Superior temporal gyrus (tissue), 1 donor: Measurements from ENCODE around the gene TUBB2A.

ENCODE experiments used
- DNase-seq: peaks from one replicate; pipeline ENCODE4 v3.0.0-alpha.2; 2016; ENCODE audit errors: extremely low spot score

The TUBB2A gene

DNA sequence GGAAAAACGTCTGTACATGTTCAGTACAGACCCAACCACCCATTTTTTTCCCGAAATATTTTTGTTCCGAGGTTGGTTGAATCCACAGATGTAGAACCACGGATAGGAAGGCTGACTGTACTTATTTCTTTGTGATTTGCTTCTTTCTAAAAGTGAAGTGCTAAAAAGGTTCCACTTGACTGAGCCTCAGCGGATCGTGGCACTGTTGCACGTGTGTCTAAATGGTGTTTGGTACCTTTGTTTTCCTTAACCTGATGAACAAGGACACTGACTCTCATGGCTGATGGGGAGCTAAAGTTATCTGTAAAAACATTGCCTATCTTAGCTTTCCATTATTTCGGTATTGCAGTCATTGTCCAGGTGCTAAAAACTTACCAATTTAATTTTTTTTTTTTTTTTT is 32.7 kb downstream of the TUBB2A start:
- no peak for DNase-seq

- no peak for DNase-seq
These were observed 34.5 kb downstream of the TUBB2A start for GRCh38 chr6:3122823-3123182.

- DNase-seq: no peak
These were observed 36.6 kb downstream of the TUBB2A start for GRCh38 chr6:3120765-3121089.

- DNase-seq: peak; percentile 33
These were observed 38.2 kb downstream of the TUBB2A start for GRCh38 chr6:3119040-3119723.

GRCh38 chr6:3118353-3119039 is 38.8 kb downstream of the TUBB2A start, which contains the start of gene BPHL:
Gene BPHL, plus strand, starts transcription at chr6:3118711. Its CDS starts 30 bp downstream, at chr6:3118741.
- peak; percentile 96 for DNase-seq

DNA sequence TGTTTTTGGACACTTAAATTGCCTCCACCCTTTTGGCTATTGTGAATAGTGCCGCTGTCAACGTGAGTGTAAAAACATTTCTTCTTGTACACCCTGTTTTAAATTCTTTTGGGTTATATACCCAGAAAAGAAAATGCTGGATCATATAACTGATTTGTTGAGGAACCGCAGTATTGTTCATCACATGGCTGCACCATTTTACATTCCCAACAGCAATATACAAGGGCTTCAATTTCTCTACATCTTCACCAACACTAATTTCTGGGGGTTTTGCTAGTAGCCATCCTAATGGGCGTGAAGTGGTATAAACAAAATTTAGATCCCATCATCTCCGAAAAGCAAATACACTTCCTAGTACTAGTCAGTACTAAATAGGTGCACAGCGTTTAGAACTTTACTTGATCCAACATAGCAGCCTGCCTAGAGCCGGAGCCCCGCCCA is 39.4 kb downstream of the TUBB2A start:
- no peak for DNase-seq

DNA sequence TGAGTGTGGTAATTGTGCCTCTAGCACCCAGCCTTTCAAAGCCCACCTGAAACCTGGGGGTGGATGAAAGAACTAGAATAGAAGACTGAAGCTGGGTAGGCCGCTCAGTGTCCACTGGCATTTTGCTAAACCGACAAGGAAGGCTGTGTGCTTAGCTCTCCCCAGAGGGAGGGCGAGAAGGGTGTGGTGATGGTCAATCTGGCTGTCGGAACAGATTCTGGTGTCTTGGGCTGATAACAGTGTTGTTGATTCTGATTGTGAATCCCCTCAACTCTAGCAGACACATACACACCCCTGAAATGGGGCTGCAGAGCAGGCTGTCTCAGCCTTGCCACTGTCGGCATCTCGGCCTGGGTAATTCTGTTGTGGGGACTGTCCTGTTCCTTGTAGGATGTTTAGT is 43.0 kb downstream of the TUBB2A start:
- DNase-seq: no peak

- DNase-seq: no peak
These were observed 47.6 kb downstream of the TUBB2A start for GRCh38 chr6:3109761-3110160.

DNA sequence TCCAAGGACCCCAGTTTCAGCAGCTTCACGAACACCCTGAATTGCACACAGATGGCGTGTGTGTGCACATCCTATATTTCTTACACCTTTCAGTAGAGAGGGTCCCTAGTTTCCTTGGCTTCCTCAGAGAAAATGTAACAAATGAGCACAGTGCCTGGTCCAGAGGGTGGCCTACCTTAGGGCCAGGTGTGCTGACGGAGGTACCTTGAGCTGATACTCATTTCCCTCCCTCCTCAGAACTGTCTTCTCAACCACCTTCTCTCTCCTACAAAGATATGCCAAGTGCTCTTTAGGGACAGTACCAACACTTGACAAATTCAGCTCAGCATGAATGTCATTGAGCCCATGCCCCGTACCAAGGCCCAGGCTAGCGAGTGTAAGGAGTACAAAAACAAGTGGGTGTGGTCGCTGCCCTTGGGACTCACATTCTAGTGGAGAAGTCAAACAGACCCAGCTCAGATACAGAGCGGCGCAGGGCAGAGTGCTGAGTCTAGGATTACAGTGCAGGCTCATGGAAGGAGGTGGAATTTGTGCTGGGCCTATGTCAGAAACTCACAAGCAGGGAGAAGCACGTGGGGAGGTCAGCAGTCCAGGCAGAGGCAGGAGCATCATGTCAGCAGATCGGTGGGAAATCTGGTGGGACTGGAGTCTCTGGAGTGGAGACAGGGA is 48.5 kb downstream of the TUBB2A start:
- DNase-seq: no peak
